DND-41 (cell line): ENCODE data around the gene NPM1.

Experiments used
- CTCF ChIP-seq: IDR thresholded peaks from 2 replicates; pipeline ENCODE4 v1.5.1; 2012; ENCODE audit warnings: borderline replicate concordance, low read length, moderate library complexity, mild to moderate bottlenecking; ENCODE audit not compliant: poor library complexity, severe bottlenecking; ENCODE audit errors: extremely low read depth
- EZH2 ChIP-seq: IDR thresholded peaks from 3 replicates; pipeline ENCODE4 v1.6.1; 2012; ENCODE audit warnings: borderline replicate concordance, low read depth, mild to moderate bottlenecking, moderate library complexity, low read length, inconsistent platforms; ENCODE audit not compliant: severe bottlenecking

DNA sequence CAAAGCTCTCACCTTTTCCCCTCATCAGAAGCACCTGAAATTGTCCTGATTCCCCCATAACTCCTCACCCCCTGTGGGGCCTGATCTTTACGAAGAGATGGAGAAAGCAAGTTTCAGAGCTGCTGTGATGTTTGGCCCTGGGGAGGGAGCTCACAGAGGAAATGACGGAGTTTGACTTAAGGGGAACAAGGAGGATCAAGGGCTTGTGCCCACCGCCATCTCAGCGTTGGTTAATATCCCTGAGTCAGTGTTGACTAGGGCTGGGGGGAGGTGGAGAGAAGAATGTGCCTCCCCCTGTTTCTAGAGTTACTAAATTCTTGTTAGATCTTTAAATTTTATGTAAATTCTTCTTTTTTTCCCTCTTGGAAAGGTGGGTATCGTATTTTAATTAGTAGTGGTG lies 59.6 kb downstream of the NPM1 start:
- TF ChIP-seq CTCF: no peak
- no peak for TF ChIP-seq EZH2
